HepG2 (cell line): ENCODE data around the gene GAL3ST2. TPM values are rescaled to one million over a fixed set of nuclear protein-coding genes. Genes with fewer than 3 reads are reported as not detected.

Source experiments
- ARHGAP35 ChIP-seq: sonication (generic); formaldehyde crosslinking; IDR thresholded peaks from 2 replicates; pipeline ENCODE4 v1.9.0; 2022; ENCODE audit warnings: mild to moderate bottlenecking, inconsistent platforms, moderate library complexity, missing genetic modification reagents, borderline replicate concordance
- CREB1 ChIP-seq, 2 experiments: fragments of 450-650 bp in 1 of 2; IDR thresholded peaks; 2 replicates each; pipeline ENCODE4 v1.6.1; 2016 to 2017; ENCODE audit warnings: control low read depth in 1 of 2, mild to moderate bottlenecking in 1 of 2, missing compliant biosample characterization in 1 of 2, missing genetic modification characterization in 1 of 2
- HMGXB3 ChIP-seq: sonication (generic); formaldehyde crosslinking; IDR thresholded peaks from 2 replicates; pipeline ENCODE4 v1.4.0; 2020; ENCODE audit warnings: missing genetic modification reagents, borderline replicate concordance
- HNRNPL ChIP-seq: fragments of 200-400 bp; formaldehyde crosslinking; IDR thresholded peaks from 2 replicates; pipeline ENCODE4 v1.6.1; 2017; ENCODE audit warnings: mild to moderate bottlenecking, low read depth, low read length
- JUNB ChIP-seq: sonication (generic); formaldehyde crosslinking; IDR thresholded peaks from 2 replicates; pipeline ENCODE4 v1.8.0; 2022; ENCODE audit warnings: missing genetic modification reagents, mild to moderate bottlenecking, borderline replicate concordance
- MIER3 ChIP-seq: IDR thresholded peaks from 2 replicates; pipeline ENCODE4 v1.6.1; 2016; ENCODE audit warnings: missing compliant biosample characterization, borderline replicate concordance
- MTF2 ChIP-seq: sonication (generic); formaldehyde crosslinking; IDR thresholded peaks from 2 replicates; pipeline ENCODE4 v1.5.0; 2020; ENCODE audit warnings: missing genetic modification reagents, borderline replicate concordance
- MXD3 ChIP-seq: IDR thresholded peaks from 2 replicates; pipeline ENCODE4 v1.6.1; 2016; ENCODE audit warnings: mild to moderate bottlenecking, missing biosample characterization, missing genetic modification reagents
- NCOA1 ChIP-seq: sonication (generic); formaldehyde crosslinking; IDR thresholded peaks from 2 replicates; pipeline ENCODE4 v1.9.0; 2021; ENCODE audit warnings: missing genetic modification reagents
- SRY ChIP-seq: sonication (generic); formaldehyde crosslinking; IDR thresholded peaks from 2 replicates; pipeline ENCODE4 v1.8.0; 2022; ENCODE audit warnings: mild to moderate bottlenecking, missing genetic modification reagents
- XRCC5 ChIP-seq: fragments of 200-400 bp; formaldehyde crosslinking; optimal IDR thresholded peaks from 2 replicates; pipeline ENCODE3; 2017; ENCODE audit warnings: mild to moderate bottlenecking, low read length
- ZBTB7B ChIP-seq: sonication (generic); formaldehyde crosslinking; IDR thresholded peaks from 2 replicates; pipeline ENCODE4 v1.4.0; 2020; ENCODE audit warnings: missing genetic modification reagents
- ZC3H13 ChIP-seq: sonication (generic); formaldehyde crosslinking; IDR thresholded peaks from 2 replicates; pipeline ENCODE4 v1.8.1; 2023; ENCODE audit warnings: mild to moderate bottlenecking, missing genetic modification reagents, moderate library complexity
- ZFP36L1 ChIP-seq: sonication (generic); formaldehyde crosslinking; IDR thresholded peaks from 2 replicates; pipeline ENCODE4 v1.8.0; 2022; ENCODE audit warnings: mild to moderate bottlenecking, missing genetic modification reagents, moderate library complexity
- ZNF263 ChIP-seq: sonication (generic); formaldehyde crosslinking; IDR thresholded peaks from 2 replicates; pipeline ENCODE4 v1.4.0; 2020; ENCODE audit warnings: missing genetic modification reagents
- ZNF34 ChIP-seq: sonication (generic); formaldehyde crosslinking; IDR thresholded peaks from 2 replicates; pipeline ENCODE4 v1.4.0; 2020; ENCODE audit warnings: mild to moderate bottlenecking, missing genetic modification reagents, borderline replicate concordance
- polyA plus RNA-seq, 8 experiments: library from polyadenylated mRNA; depleted of rRNA in 3 of 8; stranded (reverse) in 7 of 8; unstranded in 1 of 8; fragments of >200 nt; fragmentation: Illumina TruSeq in 4 of 8; extraction: Trizol in 4 of 8; gene quantifications; 2 replicates each; pipeline versions ENCODE4 v1.2.1 to v1.2.3, GENCODE V29; 2011 to 2016; ENCODE audit warnings: low read depth in 4 of 8, missing spikeins in 1 of 8, mixed read lengths in 1 of 8; ENCODE audit not compliant: insufficient read depth in 1 of 8
- total RNA-seq, 5 experiments: library from RNA; depleted of rRNA; stranded (reverse); fragments of >200 nt; fragmentation: Illumina TruSeq; extraction: Trizol; gene quantifications; 2 replicates each; pipeline ENCODE4 v1.2.3, GENCODE V29; 2016; ENCODE audit warnings: low read depth in 1 of 5
- TF ChIP-seq, protein P1 (sequence below): sonication (generic); formaldehyde crosslinking; IDR thresholded peaks from 2 replicates; pipeline ENCODE4 v1.5.0; 2020; ENCODE audit warnings: mild to moderate bottlenecking, missing genetic modification reagents
- TF ChIP-seq, protein P2 (sequence below): sonication (generic); formaldehyde crosslinking; IDR thresholded peaks from 2 replicates; pipeline ENCODE4 v1.4.0; 2020; ENCODE audit warnings: mild to moderate bottlenecking, missing genetic modification reagents
- TF ChIP-seq, protein P3 (sequence below): sonication (generic); formaldehyde crosslinking; IDR thresholded peaks from 2 replicates; pipeline ENCODE4 v1.9.0; 2022; ENCODE audit warnings: missing genetic modification reagents, mild to moderate bottlenecking, borderline replicate concordance

GAL3ST2 gene
- total and polyA plus RNA-seq, 2 of the 13 experiments (the other 11 are each of a cell fraction or from before 2014, with no cell fraction given) = 0.17 to 0.20 TPM

DNA sequence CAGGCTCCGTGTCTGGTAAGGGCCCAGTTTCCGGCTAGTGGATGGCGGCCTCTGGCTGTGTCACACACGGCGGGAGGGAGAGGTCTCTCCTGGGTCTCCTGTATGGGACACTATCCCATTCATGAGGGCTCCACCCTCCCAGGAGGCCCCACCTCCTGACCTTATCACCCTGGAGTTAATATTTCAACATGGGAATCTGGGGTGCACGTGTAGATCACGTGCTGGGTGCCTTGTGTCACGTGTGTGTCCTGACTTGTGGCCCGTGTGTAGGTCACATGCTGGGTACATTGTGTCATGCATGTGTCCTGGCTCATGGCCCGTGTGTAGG lies 42.3 kb downstream of the GAL3ST2 start (continued):
- TF ChIP-seq HMGXB3 (peak; percentile 79; the same call in 1 of the 2 replicates), ZNF34 (peak; percentile 29; the same call in 1 of the 2 replicates), MIER3 (CRISPR knock-in tag) (peak; percentile 98), ZBTB7B (0 out of 2 replicates have a peak, but pooled peaks have one; percentile 4), ZC3H13 (CRISPR knock-in tag) (no peak), ZFP36L1 (CRISPR knock-in tag) (no peak; the same call in 1 of the 2 replicates), MXD3 (peak; percentile 85; the same call in 1 of the 2 replicates), XRCC5 (peak; percentile 39), JUNB (no peak), NCOA1 (CRISPR knock-in tag) (no peak), ZNF263 (CRISPR knock-in tag) (no peak), ARHGAP35 (CRISPR knock-in tag) (peak; percentile 69; the same call in 1 of the 2 replicates), MTF2 (CRISPR knock-in tag) (no peak), CREB1 (IDR thresholded peaks at IDR 0.05) (peak; percentile 59), CREB1 (CRISPR knock-in tag; IDR thresholded peaks at IDR 0.05) (no peak), HNRNPL (no peak), SRY (peak; percentile 94)
- TF ChIP-seq, protein P1, sequence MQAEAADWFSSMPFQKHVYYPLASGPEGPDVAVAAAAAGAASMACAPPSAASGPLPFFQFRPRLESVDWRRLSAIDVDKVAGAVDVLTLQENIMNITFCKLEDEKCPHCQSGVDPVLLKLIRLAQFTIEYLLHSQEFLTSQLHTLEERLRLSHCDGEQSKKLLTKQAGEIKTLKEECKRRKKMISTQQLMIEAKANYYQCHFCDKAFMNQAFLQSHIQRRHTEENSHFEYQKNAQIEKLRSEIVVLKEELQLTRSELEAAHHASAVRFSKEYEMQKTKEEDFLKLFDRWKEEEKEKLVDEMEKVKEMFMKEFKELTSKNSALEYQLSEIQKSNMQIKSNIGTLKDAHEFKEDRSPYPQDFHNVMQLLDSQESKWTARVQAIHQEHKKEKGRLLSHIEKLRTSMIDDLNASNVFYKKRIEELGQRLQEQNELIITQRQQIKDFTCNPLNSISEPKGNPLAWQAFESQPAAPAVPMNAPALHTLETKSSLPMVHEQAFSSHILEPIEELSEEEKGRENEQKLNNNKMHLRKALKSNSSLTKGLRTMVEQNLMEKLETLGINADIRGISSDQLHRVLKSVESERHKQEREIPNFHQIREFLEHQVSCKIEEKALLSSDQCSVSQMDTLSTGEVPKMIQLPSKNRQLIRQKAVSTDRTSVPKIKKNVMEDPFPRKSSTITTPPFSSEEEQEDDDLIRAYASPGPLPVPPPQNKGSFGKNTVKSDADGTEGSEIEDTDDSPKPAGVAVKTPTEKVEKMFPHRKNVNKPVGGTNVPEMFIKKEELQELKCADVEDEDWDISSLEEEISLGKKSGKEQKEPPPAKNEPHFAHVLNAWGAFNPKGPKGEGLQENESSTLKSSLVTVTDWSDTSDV (CRISPR knock-in tag) = no peak
- TF ChIP-seq, protein P2, sequence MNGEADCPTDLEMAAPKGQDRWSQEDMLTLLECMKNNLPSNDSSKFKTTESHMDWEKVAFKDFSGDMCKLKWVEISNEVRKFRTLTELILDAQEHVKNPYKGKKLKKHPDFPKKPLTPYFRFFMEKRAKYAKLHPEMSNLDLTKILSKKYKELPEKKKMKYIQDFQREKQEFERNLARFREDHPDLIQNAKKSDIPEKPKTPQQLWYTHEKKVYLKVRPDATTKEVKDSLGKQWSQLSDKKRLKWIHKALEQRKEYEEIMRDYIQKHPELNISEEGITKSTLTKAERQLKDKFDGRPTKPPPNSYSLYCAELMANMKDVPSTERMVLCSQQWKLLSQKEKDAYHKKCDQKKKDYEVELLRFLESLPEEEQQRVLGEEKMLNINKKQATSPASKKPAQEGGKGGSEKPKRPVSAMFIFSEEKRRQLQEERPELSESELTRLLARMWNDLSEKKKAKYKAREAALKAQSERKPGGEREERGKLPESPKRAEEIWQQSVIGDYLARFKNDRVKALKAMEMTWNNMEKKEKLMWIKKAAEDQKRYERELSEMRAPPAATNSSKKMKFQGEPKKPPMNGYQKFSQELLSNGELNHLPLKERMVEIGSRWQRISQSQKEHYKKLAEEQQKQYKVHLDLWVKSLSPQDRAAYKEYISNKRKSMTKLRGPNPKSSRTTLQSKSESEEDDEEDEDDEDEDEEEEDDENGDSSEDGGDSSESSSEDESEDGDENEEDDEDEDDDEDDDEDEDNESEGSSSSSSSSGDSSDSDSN (CRISPR knock-in tag) = peak; percentile 52
- TF ChIP-seq, protein P3, sequence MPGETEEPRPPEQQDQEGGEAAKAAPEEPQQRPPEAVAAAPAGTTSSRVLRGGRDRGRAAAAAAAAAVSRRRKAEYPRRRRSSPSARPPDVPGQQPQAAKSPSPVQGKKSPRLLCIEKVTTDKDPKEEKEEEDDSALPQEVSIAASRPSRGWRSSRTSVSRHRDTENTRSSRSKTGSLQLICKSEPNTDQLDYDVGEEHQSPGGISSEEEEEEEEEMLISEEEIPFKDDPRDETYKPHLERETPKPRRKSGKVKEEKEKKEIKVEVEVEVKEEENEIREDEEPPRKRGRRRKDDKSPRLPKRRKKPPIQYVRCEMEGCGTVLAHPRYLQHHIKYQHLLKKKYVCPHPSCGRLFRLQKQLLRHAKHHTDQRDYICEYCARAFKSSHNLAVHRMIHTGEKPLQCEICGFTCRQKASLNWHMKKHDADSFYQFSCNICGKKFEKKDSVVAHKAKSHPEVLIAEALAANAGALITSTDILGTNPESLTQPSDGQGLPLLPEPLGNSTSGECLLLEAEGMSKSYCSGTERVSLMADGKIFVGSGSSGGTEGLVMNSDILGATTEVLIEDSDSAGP (CRISPR knock-in tag) = peak; percentile 61
